Stimulated activated CD8-positive, alpha-beta memory T cell treated with anti-CD3 and anti-CD28 coated beads, Interleukin-4, amount 100 ng/mL, for 48 hours (primary cell): ENCODE data around the gene LTV1.
"Not testable (repeated sequence)": the region's sequence is repeated elsewhere in the genome, so short reads cannot be mapped to it uniquely, and the experiment has no call there.

Source experiments
- DNase-seq: peaks from one replicate; pipeline ENCODE4 v3.0.0-alpha.2; 2020

The LTV1 gene

GRCh38 chr6:143844006-143844405, 868 bp downstream of the LTV1 start:
- DNase-seq, result no peak

GRCh38 chr6:143845033-143845432, 1.9 kb downstream of the LTV1 start:
- DNase-seq, result no peak

GRCh38 chr6:143851706-143852105, 8.6 kb downstream of the LTV1 start:
- not testable (repeated sequence) for DNase-seq

DNA sequence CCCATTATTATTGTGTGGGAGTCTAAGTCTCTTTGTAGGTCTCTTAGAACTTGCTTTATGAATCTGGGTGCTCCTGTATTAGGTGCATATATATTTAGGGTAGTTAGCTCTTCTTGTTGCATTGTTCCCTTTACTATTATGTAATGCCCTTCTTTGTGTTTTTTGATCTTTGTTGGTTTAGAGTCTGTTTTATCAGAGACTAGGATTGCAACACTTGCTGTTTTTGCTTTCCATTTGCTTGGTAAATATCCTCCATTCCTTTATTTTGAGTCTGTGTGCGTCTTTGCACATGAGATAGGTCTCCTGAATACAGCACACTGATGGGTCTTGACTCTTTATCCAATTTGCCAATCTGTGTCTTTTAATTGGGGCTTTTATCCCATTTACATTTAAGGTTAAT, 11.9 kb downstream of the LTV1 start:
- not testable (repeated sequence) for DNase-seq

DNA sequence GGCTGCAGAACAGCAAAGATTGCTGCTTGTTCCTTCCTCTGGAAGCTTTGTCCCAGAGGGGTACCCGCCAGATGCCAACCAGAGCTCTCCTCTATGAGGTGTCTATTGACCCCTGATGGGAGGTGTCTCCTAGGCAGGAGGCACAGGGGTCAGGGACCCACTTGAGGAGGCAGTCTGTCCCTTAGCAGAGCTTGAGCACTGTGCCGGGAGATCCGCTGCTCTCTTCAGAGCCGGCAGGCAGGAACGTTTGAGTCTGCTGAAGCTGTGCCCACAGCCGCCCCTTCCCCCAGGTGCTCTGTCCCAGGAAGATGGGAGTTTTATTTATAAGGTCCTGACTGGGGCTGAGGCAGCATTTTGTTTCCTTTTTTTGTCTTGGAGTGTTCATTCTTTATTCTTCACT, 13.6 kb downstream of the LTV1 start:
- not testable (repeated sequence) for DNase-seq

- no peak for DNase-seq
Measured at GRCh38 chr6:143857651-143858050, 14.5 kb downstream of the LTV1 start.

DNA sequence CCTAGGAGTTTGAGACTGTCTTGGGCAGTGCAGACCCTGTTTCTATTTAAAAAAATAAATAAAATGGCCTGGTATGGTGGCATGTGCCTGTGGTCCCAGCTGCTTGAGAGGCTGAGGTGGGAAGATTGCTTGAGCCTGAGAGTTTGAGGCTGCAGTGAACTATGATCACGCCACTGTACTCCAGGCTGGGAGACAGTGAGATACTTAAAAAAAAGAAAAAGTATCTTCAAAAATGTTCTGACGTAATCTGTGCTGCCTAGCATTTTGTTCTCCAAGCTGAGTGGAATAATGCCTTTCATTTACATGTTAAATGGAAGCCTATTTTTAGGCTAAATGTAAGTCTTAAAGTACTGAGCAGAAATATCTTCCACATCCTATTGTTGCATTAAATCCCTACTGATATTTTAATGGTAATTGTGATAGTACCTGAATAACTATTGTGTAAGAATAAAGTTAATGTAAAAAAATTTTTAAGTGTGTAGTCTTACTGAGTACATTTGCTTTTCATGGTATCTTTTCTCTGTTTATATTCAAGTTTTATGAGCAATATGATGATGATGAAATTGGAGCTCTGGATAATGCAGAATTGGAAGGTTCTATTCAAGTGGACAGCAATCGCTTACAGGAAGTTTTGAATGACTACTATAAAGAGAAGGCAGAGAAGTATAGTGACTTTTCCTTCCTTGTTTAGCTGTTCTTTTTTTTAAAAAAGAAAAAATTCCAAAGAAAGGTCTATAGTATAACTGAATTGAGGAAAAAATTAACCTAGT, 16.9 kb downstream of the LTV1 start:
- DNase-seq, result no peak

DNA sequence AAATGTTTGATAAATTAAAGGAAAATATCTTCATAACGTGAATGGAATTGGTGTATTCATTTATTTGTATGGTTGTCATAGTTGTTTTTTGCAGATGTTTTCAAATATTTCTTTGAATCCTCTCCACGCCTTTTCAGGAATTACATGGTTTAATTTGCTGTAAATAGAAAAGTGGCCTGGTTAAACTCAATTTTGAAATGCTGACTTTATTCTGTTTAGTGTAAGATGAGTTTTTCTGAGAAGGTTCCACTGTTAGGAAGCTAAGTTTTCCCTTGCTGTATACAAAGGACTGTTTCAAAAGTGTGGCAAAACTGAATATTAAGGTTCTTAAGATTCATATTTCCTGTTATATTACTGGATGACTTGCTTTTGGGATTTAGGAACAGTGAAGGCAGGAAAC, 20.6 kb downstream of the LTV1 start:
- DNase-seq, result no peak

GRCh38 chr6:143864234-143864633, 21.1 kb downstream of the LTV1 start, which contains the start of gene ZC2HC1B:
Gene ZC2HC1B, plus strand, starts transcription at chr6:143864474. Its CDS starts 66 bp downstream, at chr6:143864540.
- no peak for DNase-seq

- no peak for DNase-seq
Measured at GRCh38 chr6:143867236-143867635, 24.1 kb downstream of the LTV1 start.

- not testable (repeated sequence) for DNase-seq
Measured at GRCh38 chr6:143868808-143869207, 25.7 kb downstream of the LTV1 start.

DNA sequence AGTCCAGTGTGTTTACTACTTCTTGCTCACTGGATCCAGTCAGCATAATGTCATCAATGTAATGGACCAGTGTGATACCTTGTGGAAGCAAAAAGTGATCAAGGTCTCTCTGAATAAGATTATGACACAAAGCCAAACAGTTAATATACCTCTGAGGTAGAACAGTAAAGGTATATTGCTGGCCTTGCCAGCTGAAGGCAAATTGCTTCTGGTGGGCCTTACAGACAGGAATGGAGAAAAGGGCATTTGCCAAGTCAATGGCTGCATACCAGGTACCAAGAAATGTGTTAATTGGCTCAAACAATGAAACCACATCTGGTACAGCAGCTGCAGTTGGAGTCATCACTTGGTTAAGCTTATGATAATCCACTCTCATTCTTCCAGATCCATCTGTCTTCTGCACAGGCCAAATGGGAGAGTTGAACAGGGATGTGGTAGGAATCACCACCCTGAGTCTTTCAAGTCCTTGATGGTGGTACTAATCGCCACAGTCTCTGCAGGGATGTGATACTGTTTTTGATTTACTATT, 28.1 kb downstream of the LTV1 start:
- DNase-seq, result not testable (repeated sequence)

GRCh38 chr6:143872201-143872600, 29.1 kb downstream of the LTV1 start:
- DNase-seq, result no peak

DNA sequence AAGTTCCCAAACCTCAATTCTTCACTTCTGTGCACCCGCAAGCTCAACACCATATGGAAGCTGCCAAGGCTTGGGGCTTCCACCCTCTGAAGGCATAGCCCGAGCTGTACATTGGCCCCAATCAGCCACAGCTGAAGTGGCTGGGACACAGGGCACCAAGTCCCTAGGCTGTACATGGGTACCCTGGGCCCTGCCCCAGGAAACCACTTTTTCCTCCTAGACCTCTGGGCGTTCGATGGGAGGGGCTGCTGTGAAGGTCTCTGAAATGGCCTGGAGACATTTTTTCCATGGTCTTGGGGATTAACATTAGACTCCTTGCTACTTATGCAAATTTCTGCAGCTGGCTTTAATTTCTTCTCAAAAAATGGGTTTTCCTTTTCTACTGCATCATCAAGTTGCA, 30.5 kb downstream of the LTV1 start:
- not testable (repeated sequence) for DNase-seq

GRCh38 chr6:143874503-143874902, 31.4 kb downstream of the LTV1 start:
- not testable (repeated sequence) for DNase-seq

DNA sequence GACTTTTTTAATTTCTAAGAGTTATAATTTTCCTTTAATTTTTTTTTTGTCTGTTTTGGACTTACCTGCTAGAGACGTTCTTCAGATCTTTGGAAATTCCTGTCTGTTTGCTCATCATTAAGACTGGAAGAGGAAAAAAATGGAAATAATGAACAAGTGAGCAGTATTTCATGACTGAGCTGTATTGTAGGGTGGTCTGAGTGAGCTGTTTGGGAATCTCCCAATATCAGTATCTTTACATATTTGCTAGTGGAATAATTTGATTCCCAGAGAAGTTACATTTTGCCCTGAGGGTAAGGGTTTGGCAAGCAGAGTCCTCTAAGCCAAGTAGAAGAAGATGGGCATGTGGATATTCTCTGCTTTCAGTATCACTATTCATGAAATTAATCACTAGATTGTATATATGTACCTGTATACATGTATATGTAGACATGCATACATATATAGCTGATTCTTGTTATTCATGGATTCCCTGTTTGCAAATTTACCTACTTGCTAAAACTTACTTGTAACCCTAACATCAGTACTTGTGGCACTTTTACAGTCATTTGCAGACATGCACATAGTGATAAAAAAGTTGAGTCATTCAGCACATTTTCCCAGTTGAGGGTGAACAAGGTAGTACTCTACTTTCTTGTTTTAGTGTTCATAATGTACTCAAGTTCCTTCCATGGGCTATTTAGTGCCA, 34.6 kb downstream of the LTV1 start:
- no peak for DNase-seq

- DNase-seq, result no peak
Measured at GRCh38 chr6:143878272-143878760, 35.2 kb downstream of the LTV1 start.

DNA sequence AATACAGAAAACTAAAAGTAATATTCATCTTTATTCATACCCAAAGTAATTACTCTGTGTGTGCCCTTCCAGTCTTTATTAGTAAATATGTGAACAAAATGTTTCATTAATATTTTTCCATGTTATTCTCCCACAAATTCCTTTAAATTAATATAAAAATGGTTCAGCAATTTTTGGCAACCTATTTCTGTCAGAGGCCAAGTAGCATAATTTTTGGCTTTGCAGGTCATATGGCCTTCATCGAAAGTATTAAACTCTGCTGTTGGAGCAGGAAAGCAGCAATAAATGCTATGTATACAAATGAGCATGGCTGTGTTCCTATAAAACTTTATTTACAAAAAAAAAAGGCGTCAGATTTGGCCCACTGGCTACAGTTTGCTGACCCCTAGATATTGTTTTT, 37.3 kb downstream of the LTV1 start:
- no peak for DNase-seq

GRCh38 chr6:143882401-143882930, 39.3 kb downstream of the LTV1 start:
- DNase-seq, result no peak

- no peak for DNase-seq
Measured at GRCh38 chr6:143884216-143884900, 41.2 kb downstream of the LTV1 start.

DNA sequence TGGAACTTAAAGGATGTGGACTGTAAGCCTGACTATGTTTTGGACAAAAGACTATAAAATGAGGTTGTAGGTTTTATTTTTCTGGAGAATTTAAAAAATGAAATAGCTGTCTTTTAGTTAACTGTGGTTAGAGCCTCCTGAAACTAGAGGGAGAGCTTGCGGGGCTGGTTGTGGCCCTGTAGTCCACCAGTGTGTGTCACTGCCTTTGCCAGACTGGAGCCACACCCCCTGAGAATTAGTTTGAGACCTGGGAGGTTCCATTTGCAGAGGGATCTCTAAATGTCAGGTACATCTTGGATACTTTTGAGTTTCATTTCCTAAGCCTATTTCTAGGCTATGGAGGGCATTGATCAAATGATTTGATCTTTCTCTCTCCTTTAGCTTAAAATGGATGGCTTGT, 42.0 kb downstream of the LTV1 start:
- no peak for DNase-seq

- no peak for DNase-seq
Measured at GRCh38 chr6:143894655-143895054, 51.5 kb downstream of the LTV1 start.
